ENCODE measurements around the gene TMEM19.

The TMEM19 gene

GRCh38 chr12:71685914-71686657 is at the start of gene TMEM19:
TSS of gene TMEM19 (plus strand) at chr12:71686082. CDS start at chr12:71686681, 599 bp downstream.
- peak within 1 kb of the TSS; percentile 85 for H3K4me3 ChIP-seq (ENCODE audit: low read length)
- no peaks in the 10 kb centered on the region for H3K36me3 ChIP-seq (ENCODE audit: control insufficient read depth, insufficient read depth, low read length)
- no peaks in the 10 kb centered on the region for H3K9me3 ChIP-seq (ENCODE audit: control insufficient read depth, low read length)
- no peaks in the 10 kb centered on the region for H3K27me3 ChIP-seq (ENCODE audit: control insufficient read depth, insufficient read depth, low read length)
- H3K9ac ChIP-seq (ENCODE audit: low read length), result peak within 1 kb of the TSS; percentile 78
- peaks cover 8% of the 10 kb centered on the region for H3K4me1 ChIP-seq (ENCODE audit: control insufficient read depth, insufficient read depth, low read length)

DNA sequence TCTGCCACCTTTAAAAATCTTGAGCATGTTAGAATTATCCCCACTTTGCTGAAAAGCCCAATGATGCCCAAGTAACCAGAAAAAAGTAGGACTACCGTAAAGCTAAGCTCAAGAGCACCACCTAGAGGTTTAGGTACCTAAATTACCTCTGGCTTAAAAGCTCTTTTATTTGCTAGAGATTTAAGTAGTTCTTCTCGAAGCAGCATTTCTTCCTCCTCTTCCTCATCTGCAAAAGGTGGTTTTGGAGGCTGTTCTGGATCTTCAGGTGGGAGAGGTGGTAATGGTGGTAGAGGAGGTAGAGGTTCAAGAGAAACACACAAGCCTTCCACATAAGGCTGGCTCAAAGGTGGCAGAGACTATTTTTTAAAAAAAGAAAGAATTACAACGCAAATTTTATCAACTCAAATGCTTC is 49.2 kb upstream of the TMEM19 start:
- Histone ChIP-seq H3K4me1 (ENCODE audit: control insufficient read depth, insufficient read depth, low read length) (no peaks in the 10 kb centered on the region), H3K4me3 (ENCODE audit: low read length) (no peak overlapping the region), H3K36me3 (ENCODE audit: control insufficient read depth, insufficient read depth, low read length) (peaks cover 3% of the 10 kb centered on the region)

GRCh38 chr12:71638499-71638898 is 47.4 kb upstream of the TMEM19 start:
- H3K4me3 ChIP-seq (ENCODE audit: low read length), result no peak overlapping the region
- H3K27me3 ChIP-seq (ENCODE audit: control insufficient read depth, insufficient read depth, low read length), result no peaks in the 10 kb centered on the region
- H3K9me3 ChIP-seq (ENCODE audit: control insufficient read depth, low read length), result no peaks in the 10 kb centered on the region
- peaks cover 3% of the 10 kb centered on the region for H3K36me3 ChIP-seq (ENCODE audit: control insufficient read depth, insufficient read depth, low read length)
- H3K9ac ChIP-seq (ENCODE audit: low read length), result no peak overlapping the region
- no peaks in the 10 kb centered on the region for H3K4me1 ChIP-seq (ENCODE audit: control insufficient read depth, insufficient read depth, low read length)

More for the DNA sequence above, 49.2 kb upstream of the TMEM19 start:
- Histone ChIP-seq H3K27me3 (ENCODE audit: control insufficient read depth, insufficient read depth, low read length) (no peaks in the 10 kb centered on the region), H3K9me3 (ENCODE audit: control insufficient read depth, low read length) (no peaks in the 10 kb centered on the region), H3K9ac (ENCODE audit: low read length) (no peak overlapping the region)

DNA sequence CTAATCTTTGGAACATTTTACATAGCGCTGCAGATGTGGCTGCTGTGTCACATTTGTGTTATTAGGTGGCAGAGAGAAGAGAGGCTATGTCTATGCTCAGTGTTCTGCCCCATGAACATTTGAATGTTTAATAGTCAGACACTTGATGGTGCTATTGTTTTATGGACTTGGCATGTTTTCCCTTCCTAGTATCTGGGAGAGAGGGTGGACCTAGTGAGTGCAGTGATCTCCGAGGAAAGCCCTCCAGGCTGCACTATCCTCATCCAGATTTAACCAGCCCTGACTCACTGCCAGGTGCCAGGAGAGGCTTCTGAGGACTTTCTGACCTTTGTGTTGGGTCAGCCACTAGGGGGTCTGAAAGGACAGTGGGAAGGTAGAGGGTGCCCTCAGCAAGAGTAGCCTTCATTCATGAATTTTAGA is 46.5 kb upstream of the TMEM19 start:
- Histone ChIP-seq H3K36me3 (ENCODE audit: control insufficient read depth, insufficient read depth, low read length) (peaks cover 3% of the 10 kb centered on the region), H3K9ac (ENCODE audit: low read length) (no peak overlapping the region), H3K4me3 (ENCODE audit: low read length) (no peak overlapping the region), H3K27me3 (ENCODE audit: control insufficient read depth, insufficient read depth, low read length) (no peaks in the 10 kb centered on the region), H3K9me3 (ENCODE audit: control insufficient read depth, low read length) (no peaks in the 10 kb centered on the region), H3K4me1 (ENCODE audit: control insufficient read depth, insufficient read depth, low read length) (no peaks in the 10 kb centered on the region)

DNA sequence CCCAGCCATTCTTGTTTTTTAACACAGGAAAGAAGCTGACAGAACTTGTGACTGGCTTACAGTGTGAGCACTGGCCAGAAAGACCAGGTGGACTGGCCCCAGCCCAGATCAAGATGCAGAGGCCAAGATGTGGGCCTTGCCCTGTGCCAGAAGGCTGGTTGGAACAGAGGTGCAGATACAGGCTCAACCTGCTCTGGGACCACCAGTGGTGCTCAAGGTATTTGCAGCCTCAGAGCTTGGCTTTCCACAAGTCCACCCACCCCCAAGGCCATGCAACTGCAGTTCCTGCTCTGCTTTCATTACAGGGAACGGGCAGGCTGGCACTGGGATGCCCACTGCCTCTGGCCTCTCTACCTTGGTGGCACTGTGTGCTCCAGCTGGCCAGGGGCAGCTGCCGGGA is 45.6 kb upstream of the TMEM19 start:
- peaks cover 3% of the 10 kb centered on the region for H3K36me3 ChIP-seq (ENCODE audit: control insufficient read depth, insufficient read depth, low read length)
- H3K9me3 ChIP-seq (ENCODE audit: control insufficient read depth, low read length), result no peaks in the 10 kb centered on the region
- no peaks in the 10 kb centered on the region for H3K27me3 ChIP-seq (ENCODE audit: control insufficient read depth, insufficient read depth, low read length)
- no peak overlapping the region for H3K9ac ChIP-seq (ENCODE audit: low read length)
- H3K4me3 ChIP-seq (ENCODE audit: low read length), result no peak overlapping the region
- H3K4me1 ChIP-seq (ENCODE audit: control insufficient read depth, insufficient read depth, low read length), result no peaks in the 10 kb centered on the region

GRCh38 chr12:71641390-71641789 is 44.5 kb upstream of the TMEM19 start:
- H3K36me3 ChIP-seq (ENCODE audit: control insufficient read depth, insufficient read depth, low read length), result peaks cover 3% of the 10 kb centered on the region
- H3K9me3 ChIP-seq (ENCODE audit: control insufficient read depth, low read length), result no peaks in the 10 kb centered on the region

GRCh38 chr12:71642264-71642663 is 43.6 kb upstream of the TMEM19 start:
- Histone ChIP-seq H3K4me1 (ENCODE audit: control insufficient read depth, insufficient read depth, low read length) (no peaks in the 10 kb centered on the region), H3K27me3 (ENCODE audit: control insufficient read depth, insufficient read depth, low read length) (no peaks in the 10 kb centered on the region), H3K4me3 (ENCODE audit: low read length) (no peak overlapping the region), H3K9me3 (ENCODE audit: control insufficient read depth, low read length) (no peaks in the 10 kb centered on the region), H3K36me3 (ENCODE audit: control insufficient read depth, insufficient read depth, low read length) (no peaks in the 10 kb centered on the region), H3K9ac (ENCODE audit: low read length) (no peak overlapping the region)

More at GRCh38 chr12:71641390-71641789, 44.5 kb upstream of the TMEM19 start:
- H3K4me1 ChIP-seq (ENCODE audit: control insufficient read depth, insufficient read depth, low read length), result no peaks in the 10 kb centered on the region
- no peaks in the 10 kb centered on the region for H3K27me3 ChIP-seq (ENCODE audit: control insufficient read depth, insufficient read depth, low read length)
- H3K4me3 ChIP-seq (ENCODE audit: low read length), result no peak overlapping the region
- H3K9ac ChIP-seq (ENCODE audit: low read length), result no peak overlapping the region

DNA sequence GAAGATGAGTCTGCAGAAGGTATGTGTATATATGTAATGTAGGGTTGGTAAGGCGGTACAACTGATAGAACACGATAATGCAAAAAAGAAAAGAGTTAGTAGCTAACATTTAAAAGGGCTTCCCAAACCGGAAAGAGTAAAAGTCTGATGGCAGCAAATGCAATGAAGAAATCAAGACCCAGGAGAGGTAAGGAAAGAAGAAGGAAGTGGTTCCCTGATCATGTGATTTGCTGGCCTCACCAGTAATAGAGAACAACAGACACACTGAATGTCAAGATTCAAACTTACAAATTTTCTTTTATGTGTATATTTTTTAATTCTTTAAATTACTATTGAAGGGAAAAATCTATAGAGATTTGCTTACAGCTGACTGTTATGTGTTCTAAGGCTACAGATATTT is 40.6 kb upstream of the TMEM19 start:
- Histone ChIP-seq H3K9ac (ENCODE audit: low read length) (no peak overlapping the region), H3K27me3 (ENCODE audit: control insufficient read depth, insufficient read depth, low read length) (no peaks in the 10 kb centered on the region), H3K9me3 (ENCODE audit: control insufficient read depth, low read length) (no peaks in the 10 kb centered on the region), H3K4me1 (ENCODE audit: control insufficient read depth, insufficient read depth, low read length) (no peaks in the 10 kb centered on the region), H3K4me3 (ENCODE audit: low read length) (no peak overlapping the region), H3K36me3 (ENCODE audit: control insufficient read depth, insufficient read depth, low read length) (no peaks in the 10 kb centered on the region)

DNA sequence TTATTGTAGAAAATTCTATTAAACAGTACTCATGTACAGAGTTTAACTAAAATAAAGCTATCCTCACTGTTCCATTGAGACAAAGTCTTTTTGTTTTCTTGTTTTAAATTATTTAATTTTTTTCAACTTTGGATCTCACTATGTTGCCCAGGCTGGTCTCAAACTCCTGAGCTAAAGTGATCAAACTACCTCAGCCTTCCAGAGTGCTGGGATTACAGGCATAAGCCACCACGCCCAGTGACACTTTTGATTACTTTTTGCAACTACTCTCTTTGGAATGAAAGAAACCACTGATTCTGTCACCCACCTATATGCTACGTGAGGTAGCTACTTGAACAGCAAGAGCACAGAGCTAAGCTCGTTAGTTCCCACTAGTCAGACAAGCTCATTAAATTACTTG is 39.4 kb upstream of the TMEM19 start:
- H3K9ac ChIP-seq (ENCODE audit: low read length), result no peak overlapping the region
- H3K27me3 ChIP-seq (ENCODE audit: control insufficient read depth, insufficient read depth, low read length), result no peaks in the 10 kb centered on the region
- no peak overlapping the region for H3K4me3 ChIP-seq (ENCODE audit: low read length)
- H3K36me3 ChIP-seq (ENCODE audit: control insufficient read depth, insufficient read depth, low read length), result no peaks in the 10 kb centered on the region
- no peaks in the 10 kb centered on the region for H3K4me1 ChIP-seq (ENCODE audit: control insufficient read depth, insufficient read depth, low read length)
- no peaks in the 10 kb centered on the region for H3K9me3 ChIP-seq (ENCODE audit: control insufficient read depth, low read length)

GRCh38 chr12:71648537-71648936 is 37.3 kb upstream of the TMEM19 start:
- H3K4me3 ChIP-seq (ENCODE audit: low read length), result no peak overlapping the region
- H3K36me3 ChIP-seq (ENCODE audit: control insufficient read depth, insufficient read depth, low read length), result no peaks in the 10 kb centered on the region
- H3K9ac ChIP-seq (ENCODE audit: low read length), result no peak overlapping the region
- no peaks in the 10 kb centered on the region for H3K27me3 ChIP-seq (ENCODE audit: control insufficient read depth, insufficient read depth, low read length)
- no peaks in the 10 kb centered on the region for H3K4me1 ChIP-seq (ENCODE audit: control insufficient read depth, insufficient read depth, low read length)
- H3K9me3 ChIP-seq (ENCODE audit: control insufficient read depth, low read length), result no peaks in the 10 kb centered on the region

DNA sequence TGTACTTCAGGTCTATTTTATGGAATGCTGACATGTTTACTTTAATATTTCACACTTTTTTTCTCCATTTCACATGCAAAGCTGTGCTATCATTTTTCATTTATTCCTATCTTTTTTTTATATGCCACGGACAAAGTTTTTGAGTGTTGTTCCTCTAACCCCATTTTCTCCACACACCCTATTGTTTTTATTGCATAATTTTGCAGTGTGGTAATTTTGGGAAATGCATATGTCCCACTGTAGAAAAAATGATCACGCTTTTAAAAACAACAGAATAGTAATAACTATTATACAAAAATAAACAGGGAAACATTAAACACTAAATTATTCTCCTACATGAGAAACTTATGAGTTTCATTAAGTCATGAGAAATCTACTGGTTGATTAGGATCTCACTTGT is 36.5 kb upstream of the TMEM19 start:
- no peaks in the 10 kb centered on the region for H3K9me3 ChIP-seq (ENCODE audit: control insufficient read depth, low read length)
- no peak overlapping the region for H3K9ac ChIP-seq (ENCODE audit: low read length)
- no peaks in the 10 kb centered on the region for H3K27me3 ChIP-seq (ENCODE audit: control insufficient read depth, insufficient read depth, low read length)
- no peaks in the 10 kb centered on the region for H3K4me1 ChIP-seq (ENCODE audit: control insufficient read depth, insufficient read depth, low read length)
- H3K36me3 ChIP-seq (ENCODE audit: control insufficient read depth, insufficient read depth, low read length), result no peaks in the 10 kb centered on the region
- H3K4me3 ChIP-seq (ENCODE audit: low read length), result no peak overlapping the region

DNA sequence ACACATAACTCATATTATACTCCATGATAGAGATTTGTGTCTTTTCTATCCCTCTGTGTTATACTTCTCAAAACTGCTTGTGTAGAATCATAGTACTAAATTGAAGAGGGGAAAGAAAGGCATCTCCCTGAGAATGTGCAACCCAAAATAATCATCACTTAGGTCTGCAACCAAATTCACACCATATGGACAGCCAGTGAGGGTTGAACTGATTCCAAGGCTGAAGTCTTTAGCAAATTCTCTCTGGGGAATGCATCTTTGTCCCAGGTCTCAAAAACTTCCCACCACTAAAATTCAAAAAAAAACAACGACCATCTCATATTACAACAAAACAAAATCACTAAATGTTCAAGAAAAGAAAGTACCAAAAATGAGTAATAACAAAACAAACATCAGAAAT is 33.2 kb upstream of the TMEM19 start:
- Histone ChIP-seq H3K9ac (ENCODE audit: low read length) (no peak overlapping the region), H3K9me3 (ENCODE audit: control insufficient read depth, low read length) (no peaks in the 10 kb centered on the region), H3K36me3 (ENCODE audit: control insufficient read depth, insufficient read depth, low read length) (no peaks in the 10 kb centered on the region), H3K4me3 (ENCODE audit: low read length) (no peak overlapping the region), H3K27me3 (ENCODE audit: control insufficient read depth, insufficient read depth, low read length) (no peaks in the 10 kb centered on the region), H3K4me1 (ENCODE audit: control insufficient read depth, insufficient read depth, low read length) (peaks cover 7% of the 10 kb centered on the region)

- no peak overlapping the region for H3K4me3 ChIP-seq (ENCODE audit: low read length)
- no peaks in the 10 kb centered on the region for H3K27me3 ChIP-seq (ENCODE audit: control insufficient read depth, insufficient read depth, low read length)
- no peak overlapping the region for H3K9ac ChIP-seq (ENCODE audit: low read length)
- no peaks in the 10 kb centered on the region for H3K36me3 ChIP-seq (ENCODE audit: control insufficient read depth, insufficient read depth, low read length)
- H3K4me1 ChIP-seq (ENCODE audit: control insufficient read depth, insufficient read depth, low read length), result peaks cover 7% of the 10 kb centered on the region
- H3K9me3 ChIP-seq (ENCODE audit: control insufficient read depth, low read length), result no peaks in the 10 kb centered on the region
These were observed 32.7 kb upstream of the TMEM19 start for GRCh38 chr12:71653137-71653536.

Measured in mucosa of stomach (tissue), 1 donor.